Activated naive CD8-positive, alpha-beta T cell treated with anti-CD3 and anti-CD28 coated beads, Interleukin-2, amount 50 U/mL, for 16 hours (primary cell): Measurements from ENCODE around the gene CTSL.

Source experiments
- DNase-seq: peaks from one replicate; pipeline ENCODE4 v3.0.0-alpha.2; 2020; ENCODE audit warnings: low read depth, low spot score

The CTSL gene

GRCh38 chr9:87725900-87726709 lies at the start of gene CTSL:
Gene CTSL, plus strand, starts transcription at chr9:87726119. Its CDS starts 1,485 bp downstream, at chr9:87727604.
- no peak for DNase-seq

GRCh38 chr9:87676976-87677775 lies 48.7 kb upstream of the CTSL start:
- DNase-seq = no peak

GRCh38 chr9:87677776-87678587 lies 47.9 kb upstream of the CTSL start:
- DNase-seq = no peak

GRCh38 chr9:87678650-87679355 lies 47.1 kb upstream of the CTSL start:
- no peak for DNase-seq

- no peak for DNase-seq
These were observed 44.5 kb upstream of the CTSL start for GRCh38 chr9:87681271-87682061.

- no peak for DNase-seq
These were observed 43.8 kb upstream of the CTSL start for GRCh38 chr9:87682085-87682484.

GRCh38 chr9:87682618-87683017 lies 43.3 kb upstream of the CTSL start:
- no peak for DNase-seq

- no peak for DNase-seq
These were observed 41.9 kb upstream of the CTSL start for GRCh38 chr9:87683751-87684626.

GRCh38 chr9:87684627-87685219 lies 41.2 kb upstream of the CTSL start:
- DNase-seq = no peak

GRCh38 chr9:87685441-87685840 lies 40.5 kb upstream of the CTSL start:
- DNase-seq = no peak

GRCh38 chr9:87685871-87686519 lies 39.9 kb upstream of the CTSL start:
- no peak for DNase-seq

- DNase-seq = no peak
These were observed 39.3 kb upstream of the CTSL start for GRCh38 chr9:87686520-87687090.

- no peak for DNase-seq
These were observed 38.7 kb upstream of the CTSL start for GRCh38 chr9:87687207-87687606.

GRCh38 chr9:87694236-87694755 lies 31.6 kb upstream of the CTSL start:
- DNase-seq = no peak

GRCh38 chr9:87695523-87695922 lies 30.4 kb upstream of the CTSL start:
- no peak for DNase-seq

GRCh38 chr9:87696641-87697040 lies 29.3 kb upstream of the CTSL start:
- DNase-seq = no peak

GRCh38 chr9:87698069-87698809 lies 27.7 kb upstream of the CTSL start:
- DNase-seq = no peak
